Fibroblast of peridontal ligament (primary cell): ENCODE measurements around the gene DOCK4.
A peak's percentile ranks its signal among the peaks of the same experiment; 100 is the strongest.

Experiments used
- DNase-seq: peaks from one replicate; pipeline ENCODE4 v3.0.0-alpha.2; 2010; ENCODE audit errors: extremely low read depth

DOCK4 gene

GRCh38 chr7:112161253-112162141, 44.7 kb downstream of the DOCK4 start:
- no peak for DNase-seq

GRCh38 chr7:112160771-112161150, 45.4 kb downstream of the DOCK4 start:
- DNase-seq, result no peak

- DNase-seq, result peak; percentile 14
These were observed 45.9 kb downstream of the DOCK4 start for GRCh38 chr7:112160130-112160770.

GRCh38 chr7:112159351-112159750, 46.8 kb downstream of the DOCK4 start:
- DNase-seq, result no peak

GRCh38 chr7:112157072-112157471, 49.1 kb downstream of the DOCK4 start:
- DNase-seq, result peak; percentile 87

GRCh38 chr7:112156412-112156811, 49.8 kb downstream of the DOCK4 start:
- no peak for DNase-seq

GRCh38 chr7:112154690-112155089, 51.5 kb downstream of the DOCK4 start:
- DNase-seq, result no peak

- DNase-seq, result peak; percentile 53
These were observed 54.0 kb downstream of the DOCK4 start for GRCh38 chr7:112152186-112152585.

- DNase-seq, result peak; percentile 35
These were observed 55.2 kb downstream of the DOCK4 start for GRCh38 chr7:112150823-112151641.

GRCh38 chr7:112149734-112150133, 56.5 kb downstream of the DOCK4 start:
- DNase-seq, result no peak

- DNase-seq, result no peak
These were observed 58.3 kb downstream of the DOCK4 start for GRCh38 chr7:112147793-112148361.

- no peak for DNase-seq
These were observed 61.0 kb downstream of the DOCK4 start for GRCh38 chr7:112145206-112145605.

GRCh38 chr7:112144284-112145059, 61.7 kb downstream of the DOCK4 start:
- no peak for DNase-seq

- DNase-seq, result peak; percentile 99
These were observed 62.6 kb downstream of the DOCK4 start for GRCh38 chr7:112143582-112143981.

GRCh38 chr7:112143136-112143535, 63.1 kb downstream of the DOCK4 start:
- peak; percentile 87 for DNase-seq

- peak; percentile 18 for DNase-seq
These were observed 65.6 kb downstream of the DOCK4 start for GRCh38 chr7:112140600-112140999.

GRCh38 chr7:112138938-112139337, 67.3 kb downstream of the DOCK4 start:
- DNase-seq, result no peak

- DNase-seq, result no peak
These were observed 67.8 kb downstream of the DOCK4 start for GRCh38 chr7:112138325-112138852.

- DNase-seq, result no peak
These were observed 68.8 kb downstream of the DOCK4 start for GRCh38 chr7:112137141-112138101.
